Measurements from ENCODE around the gene SH3RF3. TPM values are rescaled to one million over a fixed set of nuclear protein-coding genes. Genes with fewer than 3 reads are reported as not detected.
A peak's percentile ranks its signal among the peaks of the same experiment; 100 is the strongest.

The SH3RF3 gene
- total RNA-seq, 4 donors from 2014 or later, result 2.4 to 5.5 (median 2.9) TPM

GRCh38 chr2:109282865-109283264 is 153.9 kb downstream of the SH3RF3 start:
- TF ChIP-seq CTCF (IDR thresholded peaks at IDR 0.05), result no peak
- TF ChIP-seq POLR2A (IDR thresholded peaks at IDR 0.05), result no peak
- no peak overlapping the region for H3K27ac ChIP-seq
- no peaks in the 10 kb centered on the region for H3K9me3 ChIP-seq
- H3K4me1 ChIP-seq, result peaks cover 19 to 47% (median 26%) of the 10 kb centered on the region in 3 donors
- WGBS, 2 donors, result 82 to 84% methylated on average over 3 to 4 of the region's 4 CpGs
- intact Hi-C loops (cut with DNase I), result no loop called here
- no peak overlapping the region for H3K4me3 ChIP-seq
- H3K27me3 ChIP-seq, result no peaks in the 10 kb centered on the region
- no peaks in the 10 kb centered on the region for H3K36me3 ChIP-seq
- no peak for DNase-seq

- intact Hi-C loops (cut with DNase I), result no loop called here
- Histone ChIP-seq H3K27me3 (no peaks in the 10 kb centered on the region), H3K36me3 (no peaks in the 10 kb centered on the region), H3K27ac (peak overlapping the region in 3 of 4 donors; percentile 34 to 49 (median 35)), H3K4me1 (peaks cover 19 to 44% (median 23%) of the 10 kb centered on the region in 3 donors), H3K4me3 (no peak overlapping the region), H3K9me3 (no peaks in the 10 kb centered on the region)
- no peak for DNase-seq
- no peak for TF ChIP-seq CTCF (IDR thresholded peaks at IDR 0.05)
- WGBS, 2 donors, result 10 to 12% methylated on average over 2 to 5 of the region's 7 CpGs
Observed at GRCh38 chr2:109284826-109285225, 155.8 kb downstream of the SH3RF3 start.

GRCh38 chr2:109285244-109285651 is 156.2 kb downstream of the SH3RF3 start:
- H3K27ac ChIP-seq, result peak overlapping the region in 3 of 4 donors; percentile 34 to 49 (median 35)
- WGBS, 2 donors, result 24 to 60% methylated on average over 1 to 5 of the region's 11 CpGs
- intact Hi-C loops (cut with DNase I), result no loop called here
- no peak overlapping the region for H3K4me3 ChIP-seq
- H3K36me3 ChIP-seq, result no peaks in the 10 kb centered on the region
- TF ChIP-seq CTCF (IDR thresholded peaks at IDR 0.05) (no peak), POLR2A (IDR thresholded peaks at IDR 0.05) (no peak)
- no peaks in the 10 kb centered on the region for H3K9me3 ChIP-seq
- peaks cover 19 to 40% (median 23%) of the 10 kb centered on the region in 3 donors for H3K4me1 ChIP-seq
- no peaks in the 10 kb centered on the region for H3K27me3 ChIP-seq
- DNase-seq, result no peak

- DNase-seq, result no peak
- no peak overlapping the region for H3K27ac ChIP-seq
- H3K4me1 ChIP-seq, result peaks cover 19 to 48% (median 30%) of the 10 kb centered on the region in 3 donors
- H3K9me3 ChIP-seq, result no peaks in the 10 kb centered on the region
- no peaks in the 10 kb centered on the region for H3K27me3 ChIP-seq
- TF ChIP-seq POLR2A (IDR thresholded peaks at IDR 0.05) (no peak), CTCF (IDR thresholded peaks at IDR 0.05) (no peak)
- H3K36me3 ChIP-seq, result no peaks in the 10 kb centered on the region
- intact Hi-C loops (cut with DNase I), result no loop called here
- 90 to 100% methylated on average over 2 to 3 of the region's 5 CpGs for WGBS, 2 donors
- H3K4me3 ChIP-seq, result no peak overlapping the region
Observed at GRCh38 chr2:109287413-109287812, 158.4 kb downstream of the SH3RF3 start.

- peaks cover 19 to 48% (median 30%) of the 10 kb centered on the region in 3 donors for H3K4me1 ChIP-seq
- intact Hi-C loops (cut with DNase I), result no loop called here
- H3K36me3 ChIP-seq, result no peaks in the 10 kb centered on the region
- TF ChIP-seq POLR2A (IDR thresholded peaks at IDR 0.05) (no peak), CTCF (IDR thresholded peaks at IDR 0.05) (no peak)
- no peak overlapping the region for H3K27ac ChIP-seq
- H3K27me3 ChIP-seq, result no peaks in the 10 kb centered on the region
- no peak overlapping the region for H3K4me3 ChIP-seq
- 90 to 100% methylated on average over 1 to 2 of the region's 2 CpGs for WGBS, 2 donors
- H3K9me3 ChIP-seq, result no peaks in the 10 kb centered on the region
- DNase-seq, result no peak
Observed at GRCh38 chr2:109287838-109288237, 158.8 kb downstream of the SH3RF3 start.
